Thoracic aorta endothelial cell (primary cell): ENCODE data around the gene TSPAN18. TPM values are rescaled to one million over a fixed set of nuclear protein-coding genes. Genes with fewer than 3 reads are reported as not detected.

Experiments used
- total RNA-seq: library from RNA; depleted of rRNA; stranded (reverse); fragments of >200 nt; gene quantifications from 2 replicates; pipeline ENCODE4 v1.2.3, GENCODE V29; 2012

The TSPAN18 gene, protein sequence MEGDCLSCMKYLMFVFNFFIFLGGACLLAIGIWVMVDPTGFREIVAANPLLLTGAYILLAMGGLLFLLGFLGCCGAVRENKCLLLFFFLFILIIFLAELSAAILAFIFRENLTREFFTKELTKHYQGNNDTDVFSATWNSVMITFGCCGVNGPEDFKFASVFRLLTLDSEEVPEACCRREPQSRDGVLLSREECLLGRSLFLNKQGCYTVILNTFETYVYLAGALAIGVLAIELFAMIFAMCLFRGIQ
- total RNA-seq: 11.7 and 17.8 TPM in 2 replicates

DNA sequence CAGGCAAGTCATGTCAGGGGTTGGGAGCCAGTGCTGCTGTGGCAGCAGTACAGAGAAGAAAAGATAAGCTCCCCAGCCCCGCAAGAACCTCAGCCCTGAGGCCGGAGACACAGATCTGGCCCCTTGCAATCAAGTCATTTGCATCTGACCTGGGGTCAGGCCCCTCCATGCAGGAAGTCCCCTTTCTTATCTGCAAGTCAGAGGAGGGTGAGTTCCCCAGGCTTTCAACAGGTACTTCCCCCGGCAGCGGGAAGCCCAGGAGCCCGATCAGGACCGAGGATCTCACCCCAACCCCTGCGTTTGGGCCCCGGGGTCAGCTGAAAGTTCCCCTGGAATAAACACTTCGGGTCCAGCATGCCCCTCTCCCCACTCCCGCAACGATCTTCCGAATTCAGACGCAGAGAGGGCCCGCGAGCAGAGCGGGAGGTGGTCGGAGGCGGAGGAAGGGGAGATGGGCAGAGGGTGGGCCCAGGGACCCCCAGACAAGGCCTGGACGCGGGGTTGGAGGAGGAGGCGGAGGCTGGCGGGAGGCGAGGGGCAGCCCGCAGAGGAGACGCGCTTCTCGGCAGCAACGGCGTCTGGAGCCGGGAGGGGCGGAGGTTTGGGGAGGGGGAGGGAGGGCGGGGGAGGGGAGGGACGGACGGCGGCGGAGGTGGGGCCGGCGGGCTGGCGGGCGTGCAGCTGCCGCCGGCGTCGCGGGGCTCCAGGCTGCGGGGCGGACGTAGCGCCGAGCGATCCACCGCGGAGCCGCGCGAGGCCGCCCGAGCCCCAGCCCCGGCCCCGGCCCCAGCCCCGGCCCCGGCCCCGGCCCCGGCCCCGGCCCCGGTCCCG, at the start of gene TSPAN18:
Gene TSPAN18, plus strand, starts transcription at position 680 of the 831 bp plus-strand sequence. CDS start 179,455 bp downstream, outside the sequence.

DNA sequence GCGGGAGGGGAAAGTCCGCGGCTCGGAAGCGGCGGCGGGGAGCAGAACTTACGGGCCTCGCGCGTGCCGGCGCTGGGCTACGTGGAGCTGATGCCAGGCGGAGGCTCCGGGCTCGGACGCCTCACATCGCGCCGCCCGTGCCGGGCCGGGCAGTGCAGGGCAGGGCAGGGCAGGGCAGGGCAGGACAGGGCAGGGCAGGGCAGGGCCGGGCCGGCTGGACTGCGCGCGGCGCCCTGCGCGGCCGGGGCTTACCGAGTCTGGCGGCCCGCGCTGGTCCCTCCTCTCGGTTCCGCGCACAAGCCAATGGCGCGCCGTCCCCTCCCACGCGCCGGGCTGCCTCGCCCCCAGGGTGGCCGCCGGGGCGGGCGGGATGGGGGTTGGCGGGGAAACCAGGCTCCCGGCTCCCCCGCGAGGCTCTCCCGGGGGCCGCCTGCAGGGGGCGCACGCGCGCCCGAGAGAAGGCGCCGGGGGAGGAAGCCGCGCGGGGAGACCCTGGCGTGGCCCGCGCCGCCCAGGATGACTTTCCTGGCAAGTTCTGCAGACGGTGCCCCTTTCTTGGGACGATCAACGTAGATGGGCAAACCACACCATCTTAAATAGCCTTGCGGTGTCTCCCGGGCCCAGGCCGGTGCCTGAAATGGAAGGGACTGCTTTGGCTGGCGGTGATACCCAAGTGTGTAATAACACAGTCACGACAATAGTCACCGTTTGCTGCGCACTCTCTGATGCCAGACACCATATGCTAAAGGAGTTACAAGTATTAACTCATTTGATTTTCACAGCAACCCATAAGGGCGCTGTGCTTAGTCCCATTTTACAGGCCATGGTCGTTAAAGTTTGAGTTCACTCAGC, 224.1 kb downstream of the TSPAN18 start, which contains the start of gene TP53I11:
Gene TP53I11, minus strand, starts transcription at position 259 of the 852 bp plus-strand sequence. CDS start 12,548 bp downstream, outside the sequence.

Other genes with a start within 250 kb of the TSPAN18 start
- 12.2 and 12.4 TPM in 2 replicates for gene CD82, start 161.3 kb upstream of the TSPAN18 start, total RNA-seq
- 36.0 and 39.1 TPM in 2 replicates for gene TP53I11, start 223.9 kb downstream of the TSPAN18 start, total RNA-seq